ENCODE results near the gene IGSF9. TPM values are rescaled to one million over a fixed set of nuclear protein-coding genes. Genes with fewer than 3 reads are reported as not detected.

IGSF9 gene
- total and polyA plus RNA-seq, 2 of the 4 experiments (the other 2 are of a cell fraction) = 0.05 TPM; not detected in 1

DNA sequence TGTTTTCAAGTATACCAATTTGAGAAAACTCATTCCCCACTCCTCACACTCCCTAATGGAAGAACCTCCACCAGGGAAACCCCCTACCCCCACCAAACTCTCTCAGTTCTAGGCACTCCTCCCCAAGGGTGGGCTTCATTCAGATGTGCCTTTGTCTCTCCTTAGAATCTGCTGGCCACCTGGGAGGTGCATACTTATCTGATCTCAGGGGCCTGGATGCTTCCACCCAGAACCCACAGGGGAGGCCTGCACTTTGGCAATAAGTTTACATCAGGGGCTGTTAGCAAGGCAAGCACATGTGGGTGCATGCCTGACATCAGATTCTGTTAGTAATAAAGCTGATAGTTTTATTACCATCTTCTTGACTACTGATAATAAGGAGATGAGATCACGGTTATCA is 41.1 kb upstream of the IGSF9 start:
- H4K5ac ChIP-seq (ENCODE audit: low read depth, low read length) = no peak overlapping the region
- dilution Hi-C loops (cut with HindIII; ENCODE audit: low sequenced_read_pairs, unreplicated experiment) = no loop called here
- H3K36me3 ChIP-seq (ENCODE audit: control insufficient read depth, insufficient read depth, low read length) = no peaks in the 10 kb centered on the region; the same call in 1 of the 2 replicates
- CTCF ChIA-PET = interaction anchor here (0.7 kb wide), 1 partner anchor 20 kb away, joined by 3 read pairs; no protein-coding TSS in a partner anchor
- H3K56ac ChIP-seq (ENCODE audit: extremely low read depth, insufficient read depth, low read length) = no peak overlapping the region
- in situ Hi-C loops (cut with MboI; ENCODE audit: low sequenced_read_pairs) = no loop called here
- no peaks in the 10 kb centered on the region for H3K79me1 ChIP-seq (ENCODE audit: low read depth in 1 of 2, low read length in 2 of 2)
- no peak overlapping the region for H4K8ac ChIP-seq (ENCODE audit: low read depth in 2 of 2, low read length in 2 of 2)
- H4K91ac ChIP-seq (ENCODE audit: insufficient read depth, low read depth, low read length) = no peak overlapping the region
- H3K18ac ChIP-seq (ENCODE audit: low read depth, low read length) = no peak overlapping the region
- H3K4ac ChIP-seq (ENCODE audit: low read depth, low read length) = no peak overlapping the region
- H3K4me3 ChIP-seq (ENCODE audit: insufficient read depth, low read depth, low read length) = no peak overlapping the region
- no peak overlapping the region for H3K27ac ChIP-seq (ENCODE audit: insufficient read depth, low read length)
- no TSS peak for BruUV-seq (replicated peaks)
- H2AK5ac ChIP-seq (ENCODE audit: low read depth, low read length) = no peak overlapping the region
- no peaks in the 10 kb centered on the region for H3K9me3 ChIP-seq (ENCODE audit: control insufficient read depth, insufficient read depth, low read length)
- H3K9ac ChIP-seq (ENCODE audit: low read depth, low read length) = no peak overlapping the region
- ATAC-seq (ENCODE audit: low read depth) = no peak
- H2BK15ac ChIP-seq (ENCODE audit: low read depth, low read length) = no peak overlapping the region
- WGBS, 2 experiments (ENCODE audit: extremely low coverage in 2 of 2, insufficient read length in 1 of 2) = no CpG with 5 or more reads among the region's 1 CpG
- no peak overlapping the region for H2BK120ac ChIP-seq (ENCODE audit: low read depth, low read length)
- no peaks in the 10 kb centered on the region for H4K20me1 ChIP-seq (ENCODE audit: insufficient read depth, low read length)
- H3K4me2 ChIP-seq (ENCODE audit: low read depth, low read length) = no peak overlapping the region
- no peak for TF ChIP-seq RCOR1 (IDR thresholded peaks at IDR 0.05; ENCODE audit: insufficient replicate concordance, low read length)
- TF ChIP-seq CHD1 (IDR thresholded peaks at IDR 0.05; ENCODE audit: low read depth, low read length) = no peak
- TF ChIP-seq MAFK (IDR thresholded peaks at IDR 0.05; ENCODE audit: low read depth, low read length) = no peak
- TF ChIP-seq NFE2L2 (IDR thresholded peaks at IDR 0.05; ENCODE audit: low read depth, low read length) = no peak
- TF ChIP-seq CEBPB (IDR thresholded peaks at IDR 0.05; ENCODE audit: low read depth, low read length) = no peak
- TF ChIP-seq CTCF (conservative IDR thresholded peaks at IDR 0.05; ENCODE audit: low read depth, low read length) = no peak
- no peak for TF ChIP-seq FOS (IDR thresholded peaks at IDR 0.05; ENCODE audit: low read depth, low read length)
- no peak for TF ChIP-seq MXI1 (IDR thresholded peaks at IDR 0.05; ENCODE audit: borderline replicate concordance, low read depth, low read length)
- no peak for TF ChIP-seq POLR2A (IDR thresholded peaks at IDR 0.05; ENCODE audit: low read depth, low read length)
- TF ChIP-seq RAD21 (IDR thresholded peaks at IDR 0.05; ENCODE audit: low read length) = no peak
- TF ChIP-seq, protein P1, sequence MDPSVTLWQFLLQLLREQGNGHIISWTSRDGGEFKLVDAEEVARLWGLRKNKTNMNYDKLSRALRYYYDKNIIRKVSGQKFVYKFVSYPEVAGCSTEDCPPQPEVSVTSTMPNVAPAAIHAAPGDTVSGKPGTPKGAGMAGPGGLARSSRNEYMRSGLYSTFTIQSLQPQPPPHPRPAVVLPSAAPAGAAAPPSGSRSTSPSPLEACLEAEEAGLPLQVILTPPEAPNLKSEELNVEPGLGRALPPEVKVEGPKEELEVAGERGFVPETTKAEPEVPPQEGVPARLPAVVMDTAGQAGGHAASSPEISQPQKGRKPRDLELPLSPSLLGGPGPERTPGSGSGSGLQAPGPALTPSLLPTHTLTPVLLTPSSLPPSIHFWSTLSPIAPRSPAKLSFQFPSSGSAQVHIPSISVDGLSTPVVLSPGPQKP (IDR thresholded peaks at IDR 0.05; ENCODE audit: borderline replicate concordance, low read depth, low read length) = no peak
- no peak for TF ChIP-seq SMC3 (IDR thresholded peaks at IDR 0.05; ENCODE audit: low read depth, low read length)
- no peak for TF ChIP-seq RFX5 (IDR thresholded peaks at IDR 0.05; ENCODE audit: low read depth, low read length)
- no peak for TF ChIP-seq BHLHE40 (IDR thresholded peaks at IDR 0.05; ENCODE audit: low read depth, low read length)
- no peak for TF ChIP-seq MAZ (IDR thresholded peaks at IDR 0.05; ENCODE audit: borderline replicate concordance, low read depth, low read length)
- TF ChIP-seq, protein P2, sequence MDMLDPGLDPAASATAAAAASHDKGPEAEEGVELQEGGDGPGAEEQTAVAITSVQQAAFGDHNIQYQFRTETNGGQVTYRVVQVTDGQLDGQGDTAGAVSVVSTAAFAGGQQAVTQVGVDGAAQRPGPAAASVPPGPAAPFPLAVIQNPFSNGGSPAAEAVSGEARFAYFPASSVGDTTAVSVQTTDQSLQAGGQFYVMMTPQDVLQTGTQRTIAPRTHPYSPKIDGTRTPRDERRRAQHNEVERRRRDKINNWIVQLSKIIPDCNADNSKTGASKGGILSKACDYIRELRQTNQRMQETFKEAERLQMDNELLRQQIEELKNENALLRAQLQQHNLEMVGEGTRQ (IDR thresholded peaks at IDR 0.05; ENCODE audit: low read depth, low read length) = no peak
- H3K9me1 ChIP-seq (ENCODE audit: insufficient read depth, low read length) = no peaks in the 10 kb centered on the region
- peaks cover 2% of the 10 kb centered on the region; the same call in 1 of the 2 replicates for H3K4me1 ChIP-seq (ENCODE audit: control insufficient read depth, insufficient read depth, low read length)
- H3K23ac ChIP-seq (ENCODE audit: low read depth, low read length) = no peak overlapping the region
- DNase-seq = no peak
- no peak overlapping the region for H3K14ac ChIP-seq (replicated peaks; ENCODE audit: low read depth, low read length)
- POLR2A ChIA-PET (ENCODE audit: unreplicated experiment) = no interaction called here
- no peak overlapping the region for H2BK5ac ChIP-seq (ENCODE audit: low read depth, low read length, poor library complexity, severe bottlenecking)
- no peak overlapping the region for H2BK20ac ChIP-seq (ENCODE audit: low read depth, low read length)
- no peak overlapping the region for H2AFZ ChIP-seq (replicated peaks; ENCODE audit: low read length, poor library complexity)
- intact Hi-C loops (cut with micrococcal nuclease) = no loop called here
- peaks cover 19% of the 10 kb centered on the region for H3K27me3 ChIP-seq (ENCODE audit: control insufficient read depth, insufficient read depth, low read length)
- H2AK9ac ChIP-seq (replicated peaks; ENCODE audit: low read depth, low read length, poor library complexity) = no peak overlapping the region

Data from IMR-90 (cell line).